SK-N-SH (cell line): ENCODE results near the gene RABEP2. TPM values are rescaled to one million over a fixed set of nuclear protein-coding genes. Genes with fewer than 3 reads are reported as not detected.
"Not testable (repeated sequence)": the region's sequence is repeated elsewhere in the genome, so short reads cannot be mapped to it uniquely, and the experiment has no call there.

ENCODE experiments used
- CTCF ChIA-PET: fragments of 300-600, 350-600 bp; formaldehyde crosslinking; extraction: SDS; loops from one replicate; lab custom pipeline; 2021; lab: Yijun Ruan, JAX
- POLR2A ChIA-PET: fragments of 350-600 bp; sonication (Branson Sonifier 250); formaldehyde crosslinking; extraction: SDS; loops from one replicate; lab custom pipeline; 2020; ENCODE audit warnings: antibody characterized with exemption, inconsistent platforms; lab: Yijun Ruan, JAX
- DNase-seq: peaks from one replicate; pipeline ENCODE4 v3.0.0; 2012
- H2AFZ ChIP-seq: fragments of 200-600 bp; sonication (generic); 2 replicates; pipeline ENCODE4 v1.8.1; 2016; ENCODE audit warnings: antibody characterized with exemption, mild to moderate bottlenecking, low read depth
- H3F3A ChIP-seq: fragments of 200-600 bp; sonication (generic); replicated peaks from 2 replicates; pipeline ENCODE3; 2016; ENCODE audit warnings: antibody characterized with exemption, mild to moderate bottlenecking; ENCODE audit not compliant: insufficient read depth
- H3K27ac ChIP-seq, 2 experiments: fragments of 200-500 bp in 1 of 2; fragments of 200-600 bp in 1 of 2; sonication (Bioruptor generic) in 1 of 2; sonication (generic), shearing (Covaris generic) in 1 of 2; 2 replicates each; pipeline versions ENCODE4 v1.5.1 to v1.6.1; 2014 to 2016; ENCODE audit warnings: low read depth in 2 of 2, inconsistent platforms in 1 of 2, low read length in 1 of 2, mild to moderate bottlenecking in 1 of 2, mixed read lengths in 1 of 2
- H3K27me3 ChIP-seq: fragments of 200-600 bp; sonication (generic), shearing (Covaris generic); 2 replicates; pipeline ENCODE4 v1.6.1; 2016; ENCODE audit warnings: mixed run types; ENCODE audit not compliant: insufficient read depth
- H3K36me3 ChIP-seq, 2 experiments: fragments of 200-500 bp in 1 of 2; fragments of 200-600 bp in 1 of 2; sonication (Bioruptor generic) in 1 of 2; sonication (generic) in 1 of 2; replicated peaks in 1 of 2; 2 replicates each; pipeline versions ENCODE3 to v1.5.1; 2014 to 2016; ENCODE audit warnings: low read length in 1 of 2, mild to moderate bottlenecking in 1 of 2; ENCODE audit not compliant: insufficient read depth in 2 of 2, control insufficient read depth in 1 of 2
- H3K4me1 ChIP-seq, 2 experiments: fragments of 200-500 bp in 1 of 2; fragments of 200-600 bp in 1 of 2; sonication (Bioruptor generic) in 1 of 2; sonication (generic), shearing (Covaris generic) in 1 of 2; 2 replicates each; pipeline versions ENCODE4 v1.5.1 to v1.6.1; 2014 to 2016; ENCODE audit warnings: low read depth in 1 of 2, low read length in 1 of 2, mixed run types in 1 of 2; ENCODE audit not compliant: insufficient read depth in 2 of 2, control insufficient read depth in 1 of 2
- H3K4me2 ChIP-seq: fragments of 200-600 bp; sonication (generic), shearing (Covaris generic); 2 replicates; pipeline ENCODE4 v1.6.1; 2017; ENCODE audit warnings: mixed run types
- H3K4me3 ChIP-seq, 2 experiments: fragments of 200-500 bp in 1 of 2; fragments of 200-600 bp in 1 of 2; sonication (Bioruptor generic) in 1 of 2; sonication (generic), shearing (Covaris generic) in 1 of 2; 2 replicates each; pipeline versions ENCODE4 v1.5.1 to v1.8.1; 2014 to 2016; ENCODE audit warnings: low read depth in 2 of 2, inconsistent platforms in 1 of 2, low read length in 1 of 2, mild to moderate bottlenecking in 1 of 2, mixed read lengths in 1 of 2, moderate library complexity in 1 of 2
- H3K79me2 ChIP-seq: fragments of 200-600 bp; sonication (generic); 2 replicates; pipeline ENCODE4 v1.8.1; 2017; ENCODE audit warnings: mild to moderate bottlenecking; ENCODE audit not compliant: insufficient read depth
- H3K9ac ChIP-seq: fragments of 200-600 bp; sonication (generic); 2 replicates; pipeline ENCODE4 v1.6.1; 2017; ENCODE audit warnings: mixed run types
- H3K9me2 ChIP-seq: fragments of 200-600 bp; sonication (generic); 2 replicates; pipeline ENCODE4 v1.6.1; 2017; ENCODE audit warnings: mixed run types
- H3K9me3 ChIP-seq: fragments of 200-600 bp; sonication (generic); 2 replicates; pipeline ENCODE4 v1.6.1; 2017; ENCODE audit warnings: mixed run types, mild to moderate bottlenecking, moderate library complexity
- H4K20me1 ChIP-seq: fragments of 200-600 bp; sonication (generic); 2 replicates; pipeline ENCODE4 v1.6.1; 2017; ENCODE audit warnings: mild to moderate bottlenecking, mixed run types; ENCODE audit not compliant: insufficient read depth
- CHD2 ChIP-seq: fragments of 150-350 bp; IDR thresholded peaks from 2 replicates; pipeline ENCODE4 v1.6.1; 2018; ENCODE audit warnings: low read length; ENCODE audit not compliant: partially characterized antibody
- CTCF ChIP-seq: fragments of 200-600 bp; sonication (generic); IDR thresholded peaks from 2 replicates; pipeline ENCODE4 v1.6.1; 2017; ENCODE audit warnings: antibody characterized with exemption, mild to moderate bottlenecking, moderate library complexity
- ELF1 ChIP-seq: IDR thresholded peaks from 2 replicates; pipeline ENCODE4 v1.4.0; 2012
- EZH2phosphoT487 ChIP-seq: fragments of 200-600 bp; sonication (generic); IDR thresholded peaks from 2 replicates; pipeline ENCODE4 v1.6.1; 2017; ENCODE audit warnings: low read depth, mixed run types, mild to moderate bottlenecking, antibody characterized with exemption, moderate library complexity, borderline replicate concordance
- FOSL2 ChIP-seq: IDR thresholded peaks from 2 replicates; pipeline ENCODE4 v1.4.0; 2012; ENCODE audit warnings: low read depth, mild to moderate bottlenecking, moderate library complexity, borderline replicate concordance
- GABPA ChIP-seq: IDR thresholded peaks from 2 replicates; pipeline ENCODE4 v1.4.0; 2012; ENCODE audit warnings: low read depth, mild to moderate bottlenecking
- GATA2 ChIP-seq: sonication (generic); formaldehyde crosslinking; IDR thresholded peaks from 2 replicates; pipeline ENCODE4 v1.5.0; 2020; ENCODE audit warnings: mild to moderate bottlenecking, missing genetic modification reagents
- MAX ChIP-seq: IDR thresholded peaks from 2 replicates; pipeline ENCODE4 v1.4.0; 2012; ENCODE audit warnings: low read depth
- MXI1 ChIP-seq: IDR thresholded peaks from 2 replicates; pipeline ENCODE4 v1.6.1; 2012; ENCODE audit warnings: mild to moderate bottlenecking, low read depth, low read length, improper control_type of control experiment
- NRF1 ChIP-seq: IDR thresholded peaks from 2 replicates; pipeline ENCODE4 v1.6.1; 2012; ENCODE audit warnings: low read depth, mild to moderate bottlenecking, low read length
- PBX3 ChIP-seq: IDR thresholded peaks from 2 replicates; pipeline ENCODE4; 2012
- RXRA ChIP-seq: IDR thresholded peaks from 2 replicates; pipeline ENCODE4 v1.4.0; 2012; ENCODE audit warnings: low read depth, mild to moderate bottlenecking, borderline replicate concordance
- USF1 ChIP-seq: IDR thresholded peaks from 2 replicates; pipeline ENCODE4 v1.4.0; 2012; ENCODE audit warnings: low read depth, borderline replicate concordance
- ZBTB33 ChIP-seq: IDR thresholded peaks from 2 replicates; pipeline ENCODE4 v1.4.0; 2012; ENCODE audit warnings: low read depth, borderline replicate concordance
- WGBS: methylation state at CpG from one replicate; pipeline ENCODE4 v1.1.6; 2017; ENCODE audit warnings: low lambda C conversion rate; 5-methylcytosine and 5-hydroxymethylcytosine counted together
- polyA plus RNA-seq, 3 experiments: library from polyadenylated mRNA; depleted of rRNA; stranded (reverse); fragments of >200 nt; gene quantifications; 2 replicates each; pipeline ENCODE4 v1.2.3, GENCODE V29; 2012

The RABEP2 gene
- polyA plus RNA-seq, 1 of the 3 experiments (the other 2 are of a cell fraction): 46.1 TPM

- TF ChIP-seq GATA2 (CRISPR knock-in tag): no peak
These were observed 49.0 kb upstream of the RABEP2 start (continued) for GRCh38 chr16:28974007-28974436.

GRCh38 chr16:28969696-28970095, 44.7 kb upstream of the RABEP2 start:
- H3K9me3 ChIP-seq, H4K20me1 ChIP-seq, H2AFZ ChIP-seq, H3K4me2 ChIP-seq, H3K4me3 ChIP-seq, H3K27me3 ChIP-seq, H3K9ac ChIP-seq, H3K36me3 ChIP-seq, CTCF ChIA-PET, H3K9me2 ChIP-seq, H3K4me1 ChIP-seq, H3K79me2 ChIP-seq, H3K27ac ChIP-seq, DNase-seq: not testable (repeated sequence)
- POLR2A ChIA-PET: interaction anchor here (0.6 kb wide), 1 partner anchor 9 kb away, joined by 3 read pairs; no protein-coding TSS in a partner anchor
- whole genome bisulfite sequencing: 75% methylated on average over 2 of the region's 2 CpGs
- peaks cover 11% of the 10 kb centered on the region for H3F3A ChIP-seq

- WGBS: 87% methylated on average over 4 of the region's 4 CpGs
- CTCF ChIA-PET: interaction anchor here (1.7 kb wide), 1 partner anchor 10 kb away, joined by 8 read pairs; no protein-coding TSS in a partner anchor
- peaks cover 8 to 27% of the 10 kb centered on the region in 2 experiments for H3K36me3 ChIP-seq
These were observed 42.1 kb upstream of the RABEP2 start for GRCh38 chr16:28967156-28967555.

More at GRCh38 chr16:28967156-28967555, 42.1 kb upstream of the RABEP2 start:
- TF ChIP-seq MAX (no peak), ELF1 (no peak), ZBTB33 (no peak), EZH2phosphoT487 (no peak), FOSL2 (no peak), NRF1 (no peak), USF1 (no peak), CHD2 (no peak), MXI1 (no peak), CTCF (no peak), GABPA (no peak), GATA2 (CRISPR knock-in tag) (no peak), RXRA (no peak), PBX3 (no peak)
- Histone ChIP-seq H3K79me2 (no peaks in the 10 kb centered on the region), H3K4me1 (no peaks in the 10 kb centered on the region), H3K27ac (no peak overlapping the region), H3K9ac (no peak overlapping the region), H3F3A (peaks cover 4% of the 10 kb centered on the region), H4K20me1 (no peaks in the 10 kb centered on the region), H3K27me3 (no peaks in the 10 kb centered on the region), H2AFZ (no peak overlapping the region), H3K4me3 (no peak overlapping the region), H3K9me3 (no peaks in the 10 kb centered on the region), H3K4me2 (no peak overlapping the region), H3K9me2 (no peaks in the 10 kb centered on the region)
- DNase-seq: no peak
- POLR2A ChIA-PET: no interaction called here
